ENCODE data around the gene KLF2.
"Not testable (repeated sequence)": the region's sequence is repeated elsewhere in the genome, so short reads cannot be mapped to it uniquely, and the experiment has no call there.

DNA sequence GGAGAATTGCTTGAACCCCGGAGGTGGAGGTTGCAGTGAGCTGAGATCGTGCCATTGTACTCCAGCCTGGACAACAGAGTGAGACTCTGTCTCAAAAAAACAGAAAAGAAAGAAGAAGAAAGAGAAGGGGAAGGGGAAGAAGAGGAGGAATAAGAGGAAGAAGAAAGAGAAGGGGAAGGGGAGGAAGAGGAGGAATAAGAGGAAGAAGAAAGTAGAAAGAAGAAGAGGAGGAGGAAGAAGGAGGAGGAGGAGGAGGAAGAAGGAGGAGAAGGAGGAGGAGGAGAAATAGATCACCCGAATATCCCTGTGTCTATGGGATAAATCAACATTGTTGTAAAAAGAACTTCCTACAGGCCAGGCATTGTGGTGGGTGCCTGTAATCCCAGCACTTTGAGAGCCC lies 39.5 kb upstream of the KLF2 start:
- TF ChIP-seq, protein P1, sequence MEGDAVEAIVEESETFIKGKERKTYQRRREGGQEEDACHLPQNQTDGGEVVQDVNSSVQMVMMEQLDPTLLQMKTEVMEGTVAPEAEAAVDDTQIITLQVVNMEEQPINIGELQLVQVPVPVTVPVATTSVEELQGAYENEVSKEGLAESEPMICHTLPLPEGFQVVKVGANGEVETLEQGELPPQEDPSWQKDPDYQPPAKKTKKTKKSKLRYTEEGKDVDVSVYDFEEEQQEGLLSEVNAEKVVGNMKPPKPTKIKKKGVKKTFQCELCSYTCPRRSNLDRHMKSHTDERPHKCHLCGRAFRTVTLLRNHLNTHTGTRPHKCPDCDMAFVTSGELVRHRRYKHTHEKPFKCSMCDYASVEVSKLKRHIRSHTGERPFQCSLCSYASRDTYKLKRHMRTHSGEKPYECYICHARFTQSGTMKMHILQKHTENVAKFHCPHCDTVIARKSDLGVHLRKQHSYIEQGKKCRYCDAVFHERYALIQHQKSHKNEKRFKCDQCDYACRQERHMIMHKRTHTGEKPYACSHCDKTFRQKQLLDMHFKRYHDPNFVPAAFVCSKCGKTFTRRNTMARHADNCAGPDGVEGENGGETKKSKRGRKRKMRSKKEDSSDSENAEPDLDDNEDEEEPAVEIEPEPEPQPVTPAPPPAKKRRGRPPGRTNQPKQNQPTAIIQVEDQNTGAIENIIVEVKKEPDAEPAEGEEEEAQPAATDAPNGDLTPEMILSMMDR (IDR thresholded peaks at IDR 0.05), result not testable (repeated sequence)
- TF ChIP-seq EP300, POLR2A, POLR2AphosphoS5 (IDR thresholded peaks at IDR 0.05): not testable (repeated sequence)
